Body of pancreas (tissue), 4 donors: ENCODE data around the gene SPIRE1.

ENCODE experiments used
- POLR2A ChIP-seq, 3 donors: fragments of 450-650 bp; IDR thresholded peaks; one replicate each; pipeline ENCODE4 v1.6.1; 2016; ENCODE audit warnings: antibody characterized with exemption in 3 of 3, mild to moderate bottlenecking in 2 of 3
- TF ChIP-seq, protein P1 (sequence below), 7 experiments: fragments of 450-650 bp in 4 of 7; fragments of 200-600 bp in 3 of 7; sonication (generic) in 3 of 7; IDR thresholded peaks; one replicate each; pipeline ENCODE4 v1.5.1; 2016 to 2019; ENCODE audit warnings: antibody characterized with exemption in 7 of 7

DNA sequence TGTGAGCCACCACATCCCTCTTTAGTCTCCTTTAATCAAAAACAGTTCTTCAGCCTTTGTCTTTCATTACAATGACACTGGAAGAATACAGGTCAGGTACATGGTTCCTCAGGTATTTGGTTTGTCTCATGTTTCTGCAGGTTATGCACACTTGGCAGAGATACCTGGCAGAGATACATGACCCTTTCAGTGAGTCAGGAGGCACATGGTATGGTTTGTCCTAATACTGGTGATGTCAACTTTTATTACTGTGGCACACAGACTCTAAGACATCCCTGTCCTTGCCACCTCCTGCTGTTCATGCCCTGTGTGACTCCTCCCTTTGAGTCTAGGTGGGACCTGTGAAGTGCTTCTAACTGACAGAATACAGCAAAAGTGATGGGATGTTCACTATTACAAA is 58.4 kb downstream of the SPIRE1 start:
- TF ChIP-seq, protein P1, sequence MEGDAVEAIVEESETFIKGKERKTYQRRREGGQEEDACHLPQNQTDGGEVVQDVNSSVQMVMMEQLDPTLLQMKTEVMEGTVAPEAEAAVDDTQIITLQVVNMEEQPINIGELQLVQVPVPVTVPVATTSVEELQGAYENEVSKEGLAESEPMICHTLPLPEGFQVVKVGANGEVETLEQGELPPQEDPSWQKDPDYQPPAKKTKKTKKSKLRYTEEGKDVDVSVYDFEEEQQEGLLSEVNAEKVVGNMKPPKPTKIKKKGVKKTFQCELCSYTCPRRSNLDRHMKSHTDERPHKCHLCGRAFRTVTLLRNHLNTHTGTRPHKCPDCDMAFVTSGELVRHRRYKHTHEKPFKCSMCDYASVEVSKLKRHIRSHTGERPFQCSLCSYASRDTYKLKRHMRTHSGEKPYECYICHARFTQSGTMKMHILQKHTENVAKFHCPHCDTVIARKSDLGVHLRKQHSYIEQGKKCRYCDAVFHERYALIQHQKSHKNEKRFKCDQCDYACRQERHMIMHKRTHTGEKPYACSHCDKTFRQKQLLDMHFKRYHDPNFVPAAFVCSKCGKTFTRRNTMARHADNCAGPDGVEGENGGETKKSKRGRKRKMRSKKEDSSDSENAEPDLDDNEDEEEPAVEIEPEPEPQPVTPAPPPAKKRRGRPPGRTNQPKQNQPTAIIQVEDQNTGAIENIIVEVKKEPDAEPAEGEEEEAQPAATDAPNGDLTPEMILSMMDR (IDR thresholded peaks at IDR 0.05), result no peak
- TF ChIP-seq POLR2A (IDR thresholded peaks at IDR 0.05), result no peak
